Kidney epithelial cell (primary cell): Measurements from ENCODE around the gene OBSCN. TPM values are rescaled to one million over a fixed set of nuclear protein-coding genes. Genes with fewer than 3 reads are reported as not detected.

Source experiments
- DNase-seq: peaks from one replicate; pipeline ENCODE4 v3.0.0-alpha.2; 2010; ENCODE audit warnings: low read depth
- H3K27me3 ChIP-seq: 2 replicates; pipeline ENCODE4 v1.6.0; 2011; ENCODE audit warnings: low read length; ENCODE audit not compliant: control insufficient read depth, insufficient read depth
- H3K36me3 ChIP-seq: 2 replicates; pipeline ENCODE4 v1.5.1; 2011; ENCODE audit warnings: low read length; ENCODE audit not compliant: control insufficient read depth, insufficient read depth
- H3K4me3 ChIP-seq: 2 replicates; pipeline ENCODE4 v1.5.1; 2011; ENCODE audit warnings: low read depth, mild to moderate bottlenecking, control low read depth, low read length
- total RNA-seq: library from RNA; depleted of rRNA; stranded (reverse); fragments of >200 nt; gene quantifications from 2 replicates; pipeline ENCODE4 v1.2.3, GENCODE V29; 2015
- TF ChIP-seq, protein P1 (sequence below): IDR thresholded peaks from 2 replicates; pipeline ENCODE4 v1.5.1; 2011; ENCODE audit warnings: mild to moderate bottlenecking, moderate library complexity, low read length, control low read depth, inconsistent platforms; ENCODE audit not compliant: insufficient read depth, poor library complexity, severe bottlenecking

The OBSCN gene
- total RNA-seq, 1 donor from 2014 or later = 13.5 TPM

GRCh38 chr1:228208831-228209551, 1.1 kb downstream of the OBSCN start:
- TF ChIP-seq, protein P1, sequence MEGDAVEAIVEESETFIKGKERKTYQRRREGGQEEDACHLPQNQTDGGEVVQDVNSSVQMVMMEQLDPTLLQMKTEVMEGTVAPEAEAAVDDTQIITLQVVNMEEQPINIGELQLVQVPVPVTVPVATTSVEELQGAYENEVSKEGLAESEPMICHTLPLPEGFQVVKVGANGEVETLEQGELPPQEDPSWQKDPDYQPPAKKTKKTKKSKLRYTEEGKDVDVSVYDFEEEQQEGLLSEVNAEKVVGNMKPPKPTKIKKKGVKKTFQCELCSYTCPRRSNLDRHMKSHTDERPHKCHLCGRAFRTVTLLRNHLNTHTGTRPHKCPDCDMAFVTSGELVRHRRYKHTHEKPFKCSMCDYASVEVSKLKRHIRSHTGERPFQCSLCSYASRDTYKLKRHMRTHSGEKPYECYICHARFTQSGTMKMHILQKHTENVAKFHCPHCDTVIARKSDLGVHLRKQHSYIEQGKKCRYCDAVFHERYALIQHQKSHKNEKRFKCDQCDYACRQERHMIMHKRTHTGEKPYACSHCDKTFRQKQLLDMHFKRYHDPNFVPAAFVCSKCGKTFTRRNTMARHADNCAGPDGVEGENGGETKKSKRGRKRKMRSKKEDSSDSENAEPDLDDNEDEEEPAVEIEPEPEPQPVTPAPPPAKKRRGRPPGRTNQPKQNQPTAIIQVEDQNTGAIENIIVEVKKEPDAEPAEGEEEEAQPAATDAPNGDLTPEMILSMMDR = no peak
- peaks cover 38% of the 10 kb centered on the region for H3K27me3 ChIP-seq
- no peak overlapping the region for H3K4me3 ChIP-seq
- H3K36me3 ChIP-seq = no peaks in the 10 kb centered on the region
- DNase-seq = no peak

DNA sequence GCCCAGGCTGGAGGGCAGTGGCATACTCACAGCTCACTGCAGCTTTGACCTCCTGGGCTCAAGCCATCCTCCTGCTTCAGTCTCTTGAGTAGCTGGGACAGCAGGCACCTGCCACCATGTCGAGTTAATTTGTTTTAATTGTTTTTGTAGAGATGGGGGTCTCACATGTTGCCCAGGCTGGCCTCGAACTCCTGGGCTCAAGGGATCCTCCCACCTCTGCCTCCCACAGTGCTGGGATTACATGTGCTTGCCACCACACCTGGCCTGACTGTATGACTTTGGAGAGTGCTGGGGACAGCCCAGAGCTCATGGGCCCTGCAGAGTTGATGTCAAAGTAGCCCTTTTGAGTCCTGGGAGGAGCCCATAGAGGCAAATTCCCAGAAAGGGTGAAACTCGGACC, 1.8 kb downstream of the OBSCN start:
- no peak for DNase-seq
- peaks cover 38% of the 10 kb centered on the region for H3K27me3 ChIP-seq
- TF ChIP-seq, protein P1 = no peak
- H3K36me3 ChIP-seq = no peaks in the 10 kb centered on the region
- H3K4me3 ChIP-seq = no peak overlapping the region

- no peak for DNase-seq
- Histone ChIP-seq H3K27me3 (peaks cover 38% of the 10 kb centered on the region), H3K36me3 (no peaks in the 10 kb centered on the region), H3K4me3 (no peak overlapping the region)
- TF ChIP-seq, protein P1 = no peak
These were observed 2.3 kb downstream of the OBSCN start for GRCh38 chr1:228210076-228210651.

- Histone ChIP-seq H3K27me3 (peaks cover 37% of the 10 kb centered on the region), H3K36me3 (no peaks in the 10 kb centered on the region), H3K4me3 (no peak overlapping the region)
- TF ChIP-seq, protein P1 = no peak
- DNase-seq = no peak
These were observed 3.1 kb downstream of the OBSCN start for GRCh38 chr1:228210712-228211530.

DNA sequence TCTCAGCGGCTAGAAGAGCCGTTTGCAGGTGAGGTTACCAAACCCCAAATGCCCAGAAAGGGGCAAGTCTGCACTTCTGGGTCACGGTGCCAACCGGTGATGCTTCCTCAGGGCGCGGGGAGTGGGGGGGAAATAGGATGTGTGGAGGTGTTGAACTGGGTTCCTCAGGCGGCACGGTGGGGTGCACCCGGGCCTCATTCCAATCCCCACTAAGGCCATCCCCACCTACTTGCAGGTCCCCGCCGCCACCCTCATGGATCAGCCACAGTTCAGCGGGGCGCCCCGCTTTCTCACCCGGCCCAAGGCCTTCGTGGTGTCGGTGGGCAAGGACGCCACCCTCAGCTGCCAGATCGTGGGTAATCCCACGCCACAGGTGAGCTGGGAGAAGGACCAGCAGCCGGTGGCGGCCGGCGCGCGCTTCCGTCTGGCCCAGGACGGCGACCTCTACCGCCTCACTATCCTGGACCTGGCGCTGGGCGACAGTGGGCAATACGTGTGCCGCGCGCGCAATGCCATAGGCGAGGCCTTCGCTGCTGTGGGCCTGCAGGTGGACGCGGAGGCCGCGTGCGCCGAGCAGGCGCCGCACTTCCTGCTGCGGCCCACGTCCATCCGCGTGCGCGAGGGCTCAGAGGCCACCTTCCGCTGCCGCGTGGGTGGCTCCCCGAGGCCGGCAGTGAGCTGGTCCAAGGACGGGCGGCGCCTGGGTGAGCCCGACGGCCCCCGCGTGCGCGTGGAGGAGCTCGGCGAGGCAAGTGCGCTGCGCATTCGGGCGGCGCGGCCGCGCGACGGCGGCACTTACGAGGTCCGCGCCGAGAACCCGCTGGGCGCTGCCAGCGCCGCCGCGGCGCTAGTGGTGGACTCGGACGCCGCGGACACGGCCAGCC, 3.9 kb downstream of the OBSCN start:
- DNase-seq = no peak
- TF ChIP-seq, protein P1 = no peak
- H3K4me3 ChIP-seq = no peak overlapping the region
- no peaks in the 10 kb centered on the region for H3K36me3 ChIP-seq
- H3K27me3 ChIP-seq = peaks cover 34% of the 10 kb centered on the region
